HS-5 (cell line): ENCODE data around the gene MICALL1.
"Not testable (repeated sequence)": the region's sequence is repeated elsewhere in the genome, so short reads cannot be mapped to it uniquely, and the experiment has no call there.

Source experiments
- DNase-seq: peaks from one replicate; pipeline ENCODE4 v3.0.0-alpha.2; 2012; ENCODE audit warnings: low read depth

Gene MICALL1

GRCh38 chr22:37954686-37955085 lies 48.6 kb downstream of the MICALL1 start:
- no peak for DNase-seq

GRCh38 chr22:37955825-37956397 lies 49.8 kb downstream of the MICALL1 start:
- DNase-seq: not testable (repeated sequence)

- DNase-seq: no peak
These were observed 51.1 kb downstream of the MICALL1 start for GRCh38 chr22:37957232-37957631.

- DNase-seq: no peak
These were observed 53.2 kb downstream of the MICALL1 start for GRCh38 chr22:37959231-37959825.

- no peak for DNase-seq
These were observed 55.0 kb downstream of the MICALL1 start for GRCh38 chr22:37961062-37961461.

- no peak for DNase-seq
These were observed 60.0 kb downstream of the MICALL1 start for GRCh38 chr22:37965940-37966664.

GRCh38 chr22:37967147-37967546 lies 61.0 kb downstream of the MICALL1 start:
- DNase-seq: no peak

- DNase-seq: no peak
These were observed 61.7 kb downstream of the MICALL1 start for GRCh38 chr22:37967637-37968451.

- no peak for DNase-seq
These were observed 62.6 kb downstream of the MICALL1 start for GRCh38 chr22:37968452-37969251.

- no peak for DNase-seq
These were observed 64.8 kb downstream of the MICALL1 start for GRCh38 chr22:37970864-37971263.

GRCh38 chr22:37971475-37972434 lies 65.7 kb downstream of the MICALL1 start:
- DNase-seq: no peak

GRCh38 chr22:37972527-37972926 lies 66.4 kb downstream of the MICALL1 start:
- DNase-seq: no peak

- no peak for DNase-seq
These were observed 67.4 kb downstream of the MICALL1 start for GRCh38 chr22:37973271-37974170.

GRCh38 chr22:37975153-37975552 lies 69.1 kb downstream of the MICALL1 start:
- no peak for DNase-seq

GRCh38 chr22:37976022-37976421 lies 69.9 kb downstream of the MICALL1 start:
- not testable (repeated sequence) for DNase-seq

GRCh38 chr22:37976547-37976946 lies 70.5 kb downstream of the MICALL1 start:
- no peak for DNase-seq

- DNase-seq: no peak
These were observed 73.7 kb downstream of the MICALL1 start for GRCh38 chr22:37979782-37980181.

- DNase-seq: no peak
These were observed 75.3 kb downstream of the MICALL1 start for GRCh38 chr22:37981282-37982011.
